ENCODE results near the gene TBC1D1. TPM values are rescaled to one million over a fixed set of nuclear protein-coding genes. Genes with fewer than 3 reads are reported as not detected.

Gene TBC1D1
- total RNA-seq: 78.4 and 96.1 TPM in 2 replicates

DNA sequence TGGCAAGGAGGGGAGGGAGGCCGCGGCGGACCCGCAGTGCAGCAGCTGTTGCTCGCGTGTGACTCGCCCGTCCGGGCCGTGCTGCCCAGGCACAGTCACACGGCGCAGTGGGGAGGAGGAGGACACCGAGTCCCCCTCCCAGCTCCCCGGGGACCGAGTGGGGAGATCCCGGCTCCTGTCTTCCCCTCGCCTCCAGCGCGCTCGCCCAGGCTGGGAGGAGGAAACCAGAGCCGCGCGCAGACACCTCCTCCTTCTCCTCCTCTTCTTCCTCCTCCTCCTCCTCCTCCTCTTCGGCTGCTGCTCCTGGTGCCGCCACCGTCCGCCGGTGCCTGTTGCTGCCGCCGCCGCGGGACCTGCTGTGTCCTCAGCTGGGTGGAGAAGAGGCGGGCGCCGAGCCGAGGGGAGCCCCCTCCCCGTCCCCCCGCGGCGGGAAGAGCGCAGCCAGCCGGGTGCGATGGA lies at the start of gene TBC1D1:
TSS of gene TBC1D1 (plus strand) at position 284 of the 459 bp plus-strand sequence. CDS start 11,012 bp downstream, outside the sequence.

DNA sequence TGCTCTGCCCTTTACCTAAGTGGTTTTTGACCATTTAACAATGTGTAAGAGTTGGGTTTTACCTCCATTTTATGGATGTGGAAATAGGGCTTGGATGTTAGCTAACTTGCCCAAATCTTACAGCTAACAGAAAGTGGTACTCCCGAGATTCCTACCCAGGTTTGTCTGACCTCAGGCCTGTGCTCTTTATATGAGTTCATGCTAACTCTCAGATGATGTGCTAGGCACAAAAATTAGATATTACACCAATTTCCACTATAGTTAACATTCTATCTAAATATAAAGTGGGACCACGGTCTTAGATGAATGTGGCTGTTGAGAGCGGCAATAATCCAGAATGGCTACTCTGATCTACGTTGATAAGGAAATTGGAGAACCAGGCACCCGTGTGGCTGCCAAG lies 69.2 kb downstream of the TBC1D1 start, which contains the start of gene PTTG2:
TSS of gene PTTG2 (plus strand) at position 301 of the 400 bp plus-strand sequence. CDS start at position 338, 37 bp downstream.

Other genes starting within 250 kb of the TBC1D1 start
- gene RELL1, start 204.7 kb upstream of the TBC1D1 start, total RNA-seq: 172 and 267 TPM in 2 replicates
- gene PGM2, start 64.4 kb upstream of the TBC1D1 start, total RNA-seq: 40.0 and 74.0 TPM in 2 replicates
- not detected in 2 replicates for gene PTTG2, start 69.3 kb downstream of the TBC1D1 start, total RNA-seq

All from epithelial cell of umbilical artery (primary cell).